HL-60 (cell line): ENCODE data around the gene NDUFV1.
"Not testable (repeated sequence)": the region's sequence is repeated elsewhere in the genome, so short reads cannot be mapped to it uniquely, and the experiment has no call there.

Experiments used
- POLR2AphosphoS5 ChIP-seq: IDR thresholded peaks from 2 replicates; pipeline ENCODE4 v1.6.1; 2012; ENCODE audit warnings: low read depth
- SPI1 ChIP-seq: IDR thresholded peaks from 2 replicates; pipeline ENCODE4 v1.6.1; 2012; ENCODE audit warnings: low read depth, mild to moderate bottlenecking, borderline replicate concordance

DNA sequence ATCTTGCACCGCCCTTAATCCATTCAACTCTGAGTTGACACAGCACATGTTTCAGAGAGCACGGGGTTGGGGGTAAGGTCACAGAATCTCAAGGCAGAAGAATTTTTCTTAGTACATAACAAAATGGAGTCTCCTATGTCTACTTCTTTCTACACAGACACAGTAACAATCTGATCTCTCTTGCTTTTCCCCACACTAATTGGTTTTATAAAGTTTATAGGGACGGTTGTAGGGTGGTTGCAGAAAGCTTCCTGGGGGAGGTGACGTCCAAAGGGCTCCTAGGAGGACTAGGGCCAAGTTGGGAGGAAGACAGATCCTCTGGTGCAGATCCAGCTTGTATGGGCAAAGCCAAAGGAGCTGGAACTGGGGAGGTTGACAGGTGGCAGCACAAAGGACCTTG, 2.6 kb upstream of the NDUFV1 start:
- not testable (repeated sequence) for TF ChIP-seq POLR2AphosphoS5, SPI1
